GM13976 (cell line): ENCODE data around the gene HRAS.

ENCODE experiments used
- DNase-seq: peaks from one replicate; pipeline ENCODE4 v3.0.0; 2012; ENCODE audit warnings: low spot score
- in situ Hi-C: fragments of 300-500 bp; cut with MboI; formaldehyde crosslinking; loops from one replicate; pipeline ENCODE4 v1.12.0; 2022; ENCODE audit warnings: low sequenced_read_pairs, mixed read lengths, inconsistent platforms; ENCODE audit not compliant: unreplicated experiment
- TF ChIP-seq, protein P1 (sequence below): IDR thresholded peaks from 2 replicates; pipeline ENCODE4 v1.5.1; 2012; ENCODE audit warnings: borderline replicate concordance, mild to moderate bottlenecking; ENCODE audit not compliant: insufficient read depth; ENCODE audit errors: extremely low read depth, missing control alignments, control extremely low read depth

Gene HRAS

DNA sequence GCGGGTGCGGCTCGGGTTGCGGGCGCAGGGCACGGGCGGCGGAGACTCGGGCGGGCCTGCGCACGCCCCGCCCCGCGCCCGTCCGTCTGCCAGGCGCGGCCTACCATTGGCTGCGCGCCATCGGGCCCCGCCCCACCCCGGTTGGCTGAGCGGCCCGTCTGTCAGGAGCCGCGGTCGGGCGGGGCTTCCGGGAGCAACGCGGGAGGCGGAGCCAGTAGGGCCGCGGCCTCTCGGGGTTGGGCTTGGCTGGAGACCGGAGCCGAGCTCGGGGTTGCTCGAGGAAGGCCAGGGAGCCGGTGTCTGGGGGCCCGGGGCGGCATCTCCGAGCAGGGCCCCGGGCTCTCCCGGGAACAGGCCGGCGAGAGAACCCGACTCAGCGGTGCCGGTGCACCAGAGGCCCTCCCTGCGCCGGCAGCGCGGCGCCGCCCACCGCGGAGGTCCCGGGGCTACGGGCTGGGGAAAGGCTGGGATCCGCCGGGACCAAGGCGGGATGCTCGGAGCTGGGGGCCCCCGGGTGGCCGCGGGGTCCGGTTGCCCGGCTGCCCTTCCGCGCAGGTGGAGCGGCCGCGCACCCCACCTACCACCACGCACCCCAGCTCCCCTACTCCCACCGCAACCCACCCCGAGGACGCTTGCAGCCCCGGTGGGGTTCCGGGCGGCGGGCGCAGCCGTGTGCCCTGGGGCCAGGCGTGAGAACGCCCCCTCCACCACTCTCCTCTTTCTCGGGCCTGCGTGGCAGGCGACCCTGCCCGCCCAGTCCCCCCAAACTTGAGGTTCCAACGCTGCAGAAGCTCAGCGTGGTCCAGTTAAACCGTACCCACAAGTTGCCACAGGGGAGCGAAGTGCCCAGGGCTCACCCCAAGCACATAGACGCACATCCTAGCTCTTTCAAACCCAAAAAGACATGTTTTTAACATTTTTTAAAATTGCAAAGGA lies at the start of gene HRAS:
TSS of gene HRAS (minus strand) at position 58 of the 936 bp plus-strand sequence.
- TF ChIP-seq, protein P1, sequence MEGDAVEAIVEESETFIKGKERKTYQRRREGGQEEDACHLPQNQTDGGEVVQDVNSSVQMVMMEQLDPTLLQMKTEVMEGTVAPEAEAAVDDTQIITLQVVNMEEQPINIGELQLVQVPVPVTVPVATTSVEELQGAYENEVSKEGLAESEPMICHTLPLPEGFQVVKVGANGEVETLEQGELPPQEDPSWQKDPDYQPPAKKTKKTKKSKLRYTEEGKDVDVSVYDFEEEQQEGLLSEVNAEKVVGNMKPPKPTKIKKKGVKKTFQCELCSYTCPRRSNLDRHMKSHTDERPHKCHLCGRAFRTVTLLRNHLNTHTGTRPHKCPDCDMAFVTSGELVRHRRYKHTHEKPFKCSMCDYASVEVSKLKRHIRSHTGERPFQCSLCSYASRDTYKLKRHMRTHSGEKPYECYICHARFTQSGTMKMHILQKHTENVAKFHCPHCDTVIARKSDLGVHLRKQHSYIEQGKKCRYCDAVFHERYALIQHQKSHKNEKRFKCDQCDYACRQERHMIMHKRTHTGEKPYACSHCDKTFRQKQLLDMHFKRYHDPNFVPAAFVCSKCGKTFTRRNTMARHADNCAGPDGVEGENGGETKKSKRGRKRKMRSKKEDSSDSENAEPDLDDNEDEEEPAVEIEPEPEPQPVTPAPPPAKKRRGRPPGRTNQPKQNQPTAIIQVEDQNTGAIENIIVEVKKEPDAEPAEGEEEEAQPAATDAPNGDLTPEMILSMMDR, result no peak
- in situ Hi-C loops, result no loop called here
- DNase-seq, result peak; percentile 100

DNA sequence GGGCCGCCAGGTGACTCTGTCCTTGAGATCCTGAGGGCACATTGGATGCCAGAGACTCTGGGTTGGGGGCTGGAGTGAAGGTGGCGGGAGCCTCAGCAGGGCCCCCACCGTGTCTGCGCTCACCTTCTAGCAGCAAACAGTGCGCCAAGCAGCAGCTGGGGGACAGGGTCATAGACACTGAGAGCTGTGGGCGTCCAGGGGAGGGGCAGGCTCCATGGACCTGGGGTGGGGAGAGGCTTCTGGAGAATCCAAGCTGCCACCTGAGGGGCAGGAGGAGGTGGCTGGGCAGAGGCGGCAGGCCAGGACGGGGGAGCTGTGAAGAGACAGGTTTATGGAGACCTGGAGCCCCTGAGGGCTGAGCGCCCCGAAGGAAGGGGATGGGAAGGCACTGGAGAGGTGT lies 48.9 kb upstream of the HRAS start:
- no peak for DNase-seq
- in situ Hi-C loops, result no loop called here
- TF ChIP-seq, protein P1, result no peak

DNA sequence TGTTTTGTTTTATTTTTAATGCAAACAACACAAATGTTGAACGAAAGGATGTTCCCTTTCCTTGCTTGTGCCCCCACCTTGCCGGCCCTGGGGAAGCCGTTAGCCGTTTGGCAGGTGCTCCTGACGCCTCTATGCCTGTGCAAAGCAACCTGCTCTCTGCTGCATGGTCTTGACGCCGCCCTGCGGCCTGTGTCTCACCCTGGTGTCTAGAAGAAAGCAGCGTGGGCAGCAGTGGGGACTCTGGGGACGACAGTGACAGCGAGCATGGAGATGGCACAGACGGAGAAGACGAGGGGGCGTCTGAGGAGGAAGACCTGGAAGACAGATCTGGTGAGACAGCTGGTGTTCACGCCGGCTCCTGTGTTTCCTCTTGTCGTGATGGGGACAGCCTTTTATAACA lies 46.4 kb upstream of the HRAS start:
- TF ChIP-seq, protein P1, result no peak
- no peak for DNase-seq
- in situ Hi-C loops, result no loop called here

DNA sequence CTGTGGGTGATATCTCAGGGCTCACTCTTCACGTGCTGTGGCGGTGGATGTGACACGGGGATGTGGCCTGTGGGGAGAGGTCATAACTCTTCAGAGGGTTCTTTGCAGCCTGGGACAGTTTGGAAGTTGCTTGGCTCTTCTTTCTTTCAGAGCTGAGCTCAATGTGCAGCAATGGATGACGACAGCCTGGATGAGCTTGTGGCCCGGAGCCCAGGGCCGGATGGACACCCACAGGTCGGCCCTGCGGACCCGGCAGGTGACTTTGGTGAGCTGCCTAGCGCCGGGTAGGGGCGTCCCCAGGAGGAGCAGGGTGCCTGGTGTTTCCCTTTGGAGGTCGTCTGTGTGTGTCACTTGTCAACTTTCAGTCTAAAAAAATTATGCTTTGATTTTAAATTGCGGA lies 46.0 kb upstream of the HRAS start:
- no peak for DNase-seq
- TF ChIP-seq, protein P1, result no peak
- in situ Hi-C loops, result no loop called here

DNA sequence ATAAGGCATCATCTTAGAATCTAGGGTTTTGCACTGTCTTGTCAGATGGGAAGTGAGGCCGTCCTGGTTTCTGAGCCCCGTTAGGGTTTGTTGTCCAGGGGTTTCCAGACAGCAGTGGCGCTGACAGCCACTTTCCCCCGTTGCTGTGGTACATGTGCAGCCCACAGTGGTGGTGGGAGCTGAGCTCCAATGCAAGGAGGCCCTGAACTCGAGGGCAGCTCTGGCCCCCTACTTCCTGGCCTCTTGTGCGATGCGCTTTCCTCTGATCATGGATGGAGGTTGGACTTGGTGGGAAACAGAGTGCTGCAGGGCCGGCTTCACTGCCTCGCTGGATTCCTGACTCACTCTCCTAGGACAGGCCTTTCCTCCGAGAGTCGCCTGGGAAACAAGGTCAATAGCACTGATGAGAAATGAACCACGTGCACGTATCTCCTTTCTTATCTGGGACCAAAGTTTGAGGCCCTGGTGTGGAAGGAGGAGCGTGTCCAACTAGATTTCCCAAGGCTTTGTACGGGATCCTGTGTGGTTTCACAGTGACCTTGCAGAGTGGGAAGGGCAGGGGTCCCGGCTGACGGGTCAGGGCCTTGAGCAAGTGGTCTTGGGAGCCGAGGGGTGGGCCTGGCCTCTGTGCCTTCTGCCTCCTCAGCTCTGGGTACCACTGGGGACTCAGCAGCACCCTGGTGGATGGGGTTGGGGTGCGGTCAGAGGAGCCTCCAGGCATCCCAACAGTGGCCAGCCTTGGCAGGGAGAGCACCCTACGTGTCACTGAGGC lies 44.6 kb upstream of the HRAS start:
- TF ChIP-seq, protein P1, result no peak
- in situ Hi-C loops, result no loop called here
- DNase-seq, result no peak

DNA sequence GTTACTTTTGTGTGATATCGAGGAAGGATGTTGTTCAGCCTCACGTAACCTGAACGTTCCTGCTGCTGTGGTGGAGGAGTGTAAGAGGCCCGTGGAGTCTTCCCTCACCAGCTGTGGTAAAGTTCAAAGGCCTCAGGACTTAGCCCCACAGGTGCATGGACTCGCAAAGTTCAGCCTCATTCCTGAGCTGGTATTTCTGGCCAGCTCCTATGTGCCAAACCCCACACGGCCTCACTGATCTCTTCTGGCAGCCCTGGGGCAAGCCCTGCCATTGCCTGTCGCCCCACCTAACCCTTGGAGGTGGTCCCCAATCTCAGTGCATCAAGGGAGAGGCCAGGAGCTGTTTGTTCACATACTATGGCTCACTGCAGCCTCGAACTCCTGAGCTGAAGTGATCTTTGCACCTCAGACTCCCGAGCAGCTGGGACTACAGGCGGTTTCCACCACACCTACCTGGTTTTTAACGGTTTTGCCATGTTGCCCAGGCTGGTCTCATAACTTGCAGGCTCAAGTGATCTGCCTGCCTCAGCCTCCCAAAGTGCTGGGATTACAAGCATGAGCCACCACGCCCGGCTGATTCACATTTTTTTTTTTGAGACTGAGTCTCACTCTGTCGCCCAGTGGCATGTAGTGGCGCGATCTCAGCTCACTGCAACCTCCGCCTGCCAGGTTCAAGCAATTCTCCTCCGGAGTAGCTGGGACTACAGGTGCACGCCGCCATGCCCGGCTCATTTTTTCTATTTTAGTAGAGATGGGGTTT lies 43.1 kb upstream of the HRAS start:
- DNase-seq, result no peak
- in situ Hi-C loops, result no loop called here
- TF ChIP-seq, protein P1, result no peak
